GM19438 (cell line): ENCODE results near the gene SERTAD4.
"Not testable (repeated sequence)": the region's sequence is repeated elsewhere in the genome, so short reads cannot be mapped to it uniquely, and the experiment has no call there.

Source experiments
- ATAC-seq: cut with Tn5 transposase; IDR thresholded peaks from one replicate; pipeline ENCODE4 v1.9.1; 2021; ENCODE audit warnings: low read depth; ENCODE audit not compliant: unreplicated experiment

SERTAD4 gene

DNA sequence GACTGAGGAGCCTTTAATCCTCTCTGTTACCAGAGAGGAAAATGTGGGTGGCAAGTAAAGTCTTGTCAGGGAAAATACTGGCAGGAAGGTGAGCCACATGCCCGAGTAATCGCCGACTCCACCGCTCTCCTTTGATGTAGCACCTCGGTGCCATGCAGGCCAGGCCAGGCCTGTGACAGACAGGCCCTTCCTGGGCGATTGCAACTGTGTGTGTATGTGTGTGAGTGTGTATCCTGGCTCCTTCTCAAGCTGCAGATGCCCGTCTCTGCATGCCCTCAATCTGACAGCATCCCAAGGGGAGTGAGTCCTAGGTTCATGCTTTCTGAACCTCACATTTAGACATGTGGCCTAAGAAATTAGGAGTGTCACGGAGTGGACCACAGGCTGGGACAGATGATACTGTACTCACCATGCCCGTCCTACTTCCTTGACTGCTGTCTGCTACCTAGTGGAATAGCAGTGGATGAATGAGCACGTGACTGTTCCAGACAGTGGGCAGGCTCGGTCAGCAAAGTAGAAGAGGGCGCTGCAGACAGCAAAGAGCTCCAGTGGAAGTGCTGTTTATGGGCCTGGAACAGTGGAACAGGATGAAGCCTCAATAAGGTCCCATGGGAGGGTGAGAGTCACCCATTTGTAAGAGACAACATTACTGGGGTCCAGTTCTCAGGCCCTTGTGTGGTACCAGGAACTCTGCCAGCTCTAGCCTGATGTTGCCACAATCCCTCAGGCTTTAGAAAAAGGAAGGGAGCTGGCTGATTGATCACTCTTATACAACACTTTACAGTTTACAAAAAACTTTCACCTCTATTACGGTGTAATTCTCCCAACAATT is 25.3 kb downstream of the SERTAD4 start:
- ATAC-seq, result no peak

DNA sequence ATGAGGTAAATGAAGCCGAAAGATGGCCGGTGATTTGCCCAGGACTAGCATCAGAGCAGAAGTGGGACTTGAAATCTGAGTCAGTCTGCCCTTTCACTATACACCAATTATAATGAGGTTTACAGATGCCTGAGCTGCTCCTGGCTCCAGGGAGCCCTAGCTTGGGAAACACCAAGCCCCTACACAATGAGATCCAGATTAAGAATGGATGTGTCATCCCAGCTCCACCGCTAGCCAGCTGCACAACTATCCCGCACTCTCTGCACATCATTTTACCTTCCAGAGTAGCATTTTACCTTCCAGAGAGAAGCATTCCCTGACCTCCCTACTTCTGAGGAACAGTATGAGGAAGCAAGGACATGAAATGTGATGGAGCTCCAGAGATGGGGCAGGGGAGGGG is 27.0 kb downstream of the SERTAD4 start:
- ATAC-seq, result no peak

DNA sequence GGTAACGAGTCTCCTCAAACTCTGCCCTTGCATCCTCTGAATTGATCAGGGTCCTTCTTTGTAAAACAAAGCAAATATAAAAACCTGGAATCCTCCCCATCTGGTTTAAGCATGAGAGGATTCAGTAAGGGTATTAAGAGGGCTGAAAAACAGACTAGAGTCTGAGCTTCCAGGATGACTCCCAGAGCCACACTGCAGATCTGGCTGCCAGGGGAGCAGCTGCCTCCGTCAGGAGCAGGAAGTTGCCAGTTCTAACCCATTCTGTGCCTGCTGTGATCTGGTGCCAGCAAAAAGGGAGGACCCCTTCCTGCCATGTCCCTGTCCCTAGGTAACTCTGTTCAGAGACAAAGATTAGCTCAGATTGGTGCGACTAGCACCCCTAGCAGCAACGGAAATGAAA is 27.5 kb downstream of the SERTAD4 start:
- no peak for ATAC-seq

DNA sequence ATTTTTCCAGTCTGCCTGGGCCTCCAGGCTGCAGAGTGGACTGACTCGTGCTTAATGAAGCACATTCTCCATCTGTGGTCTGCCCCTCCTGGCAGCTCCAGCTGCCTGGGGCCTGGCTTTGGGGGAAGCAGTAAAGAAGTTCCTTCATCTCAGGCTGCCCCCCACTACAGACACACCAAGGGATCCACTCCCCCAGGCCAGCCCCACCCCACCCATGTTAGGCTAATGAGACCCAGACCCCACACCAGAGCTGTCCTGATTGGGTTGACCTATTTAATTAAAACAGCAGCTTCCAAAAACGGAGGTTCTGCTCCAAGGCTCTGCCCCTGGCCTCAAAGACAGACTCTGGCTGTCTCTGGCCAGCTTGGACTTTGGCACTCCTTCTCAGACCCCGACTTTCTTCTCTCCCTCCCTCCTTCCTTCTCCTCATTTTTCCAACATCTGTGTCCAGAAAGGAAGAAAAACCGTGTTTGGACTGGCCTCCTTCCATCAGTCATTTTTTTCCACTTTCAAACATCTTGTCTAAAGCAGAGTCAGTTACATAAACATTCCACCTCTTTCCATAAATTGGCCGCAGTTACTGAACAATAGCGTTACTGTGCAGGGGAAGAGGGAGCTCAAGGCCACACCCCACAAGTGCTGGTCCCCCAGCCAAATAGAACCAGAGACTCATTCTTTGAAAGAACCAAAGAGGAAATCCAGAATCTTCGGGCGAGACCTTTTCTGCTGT is 29.7 kb downstream of the SERTAD4 start:
- ATAC-seq, result no peak

DNA sequence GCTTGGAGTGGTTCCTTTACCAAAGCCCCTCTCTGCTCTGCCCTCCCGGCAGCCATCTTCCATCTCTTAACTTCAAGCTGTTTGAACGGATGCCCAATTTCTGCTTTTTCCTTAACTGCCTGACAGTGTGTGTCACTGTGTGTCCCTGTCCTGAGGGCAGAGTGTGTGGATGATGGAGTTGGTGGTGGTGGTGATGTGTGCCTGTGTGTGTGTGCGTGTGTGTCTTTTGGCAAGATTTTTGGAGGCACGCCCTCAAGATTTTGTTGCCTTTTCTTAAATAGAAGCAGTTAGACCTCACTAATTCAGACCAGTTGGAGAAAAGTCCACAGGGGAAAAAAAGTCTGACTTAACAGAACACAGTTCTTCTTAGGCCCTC is 30.3 kb downstream of the SERTAD4 start:
- ATAC-seq, result no peak

DNA sequence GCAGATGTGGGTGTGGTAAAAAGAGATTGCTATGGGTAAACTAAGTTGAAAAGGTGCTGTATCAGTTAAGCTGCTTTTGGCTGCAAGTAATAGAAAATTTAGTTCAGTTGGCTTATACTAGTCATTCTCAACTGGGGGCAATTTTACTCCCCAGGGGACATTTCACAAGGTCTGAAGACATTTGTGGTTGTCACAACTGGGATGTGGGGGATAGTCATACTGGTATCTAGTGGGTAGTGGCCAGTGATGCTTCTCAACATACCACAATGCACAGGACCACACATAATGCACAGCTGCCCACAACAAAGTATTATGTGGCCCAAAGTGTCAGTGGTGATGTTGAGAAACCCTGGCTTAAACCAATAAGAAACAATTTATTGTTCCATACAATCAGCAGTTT is 31.4 kb downstream of the SERTAD4 start:
- no peak for ATAC-seq

DNA sequence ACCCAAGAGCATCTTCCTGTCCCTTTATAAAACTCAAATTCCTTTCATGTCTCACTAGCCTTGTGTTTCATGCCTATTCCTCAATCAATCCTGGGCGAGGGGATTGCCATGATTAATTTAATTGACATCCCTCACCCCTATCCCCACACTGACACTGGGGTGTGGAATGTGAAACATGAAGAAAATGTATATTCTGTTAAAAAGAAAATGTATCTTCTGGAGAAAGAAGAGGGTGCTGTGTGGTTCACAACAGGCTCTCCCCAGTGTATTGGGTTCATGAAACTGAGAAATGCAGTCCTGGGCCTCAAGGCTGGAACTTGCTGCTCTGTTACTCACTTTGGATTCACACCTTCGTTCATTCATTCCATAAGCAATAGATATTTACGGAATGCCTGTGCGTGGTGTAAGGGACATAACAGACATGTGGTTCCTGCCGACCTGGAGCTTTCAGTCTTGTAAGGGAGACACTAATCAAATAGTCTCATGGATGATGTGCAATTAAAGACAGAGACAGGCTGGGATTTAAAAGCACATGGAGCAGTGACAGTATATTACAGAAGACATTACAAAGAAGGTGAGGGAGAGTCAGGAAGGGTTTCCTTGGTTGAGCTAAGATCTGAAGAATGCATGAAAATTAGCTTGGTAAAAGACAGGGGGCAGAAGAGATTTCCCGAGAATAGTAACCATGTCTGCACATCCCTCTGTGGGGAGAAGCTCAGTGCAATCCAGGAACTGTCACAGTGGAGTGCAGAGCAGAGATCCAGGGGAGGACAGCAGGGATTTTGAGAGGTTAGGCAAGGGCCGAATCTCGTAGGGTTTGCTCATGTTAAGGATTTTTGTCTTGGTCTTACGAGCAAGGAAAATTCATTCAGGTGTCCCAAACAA is 32.1 kb downstream of the SERTAD4 start:
- ATAC-seq, result no peak

DNA sequence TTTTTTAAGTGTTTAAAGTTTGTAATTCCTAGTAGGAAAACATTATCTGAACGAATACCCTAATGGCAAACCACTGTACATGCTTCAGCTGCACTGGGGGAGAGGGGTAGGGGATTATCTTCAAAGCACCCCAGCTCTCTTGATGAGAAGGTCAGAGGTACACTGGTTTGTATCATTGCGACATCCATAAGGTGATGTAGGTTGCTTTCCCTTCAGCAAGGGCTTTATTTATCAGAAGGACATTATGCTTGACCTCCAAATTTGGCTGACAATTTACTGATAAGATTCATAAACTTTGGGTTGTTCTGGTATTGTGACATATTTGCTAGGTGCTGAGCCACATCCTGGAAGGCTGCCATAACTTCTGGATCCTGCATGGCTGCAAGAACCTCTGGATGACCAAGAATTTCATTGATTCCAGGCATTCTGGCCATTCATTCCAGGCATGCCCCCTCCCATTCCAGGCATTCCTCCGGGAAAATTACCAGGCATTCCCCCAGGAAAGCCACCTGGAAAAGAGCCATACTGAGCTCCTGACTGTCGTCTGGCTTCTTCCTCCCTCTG is 32.9 kb downstream of the SERTAD4 start:
- not testable (repeated sequence) for ATAC-seq

DNA sequence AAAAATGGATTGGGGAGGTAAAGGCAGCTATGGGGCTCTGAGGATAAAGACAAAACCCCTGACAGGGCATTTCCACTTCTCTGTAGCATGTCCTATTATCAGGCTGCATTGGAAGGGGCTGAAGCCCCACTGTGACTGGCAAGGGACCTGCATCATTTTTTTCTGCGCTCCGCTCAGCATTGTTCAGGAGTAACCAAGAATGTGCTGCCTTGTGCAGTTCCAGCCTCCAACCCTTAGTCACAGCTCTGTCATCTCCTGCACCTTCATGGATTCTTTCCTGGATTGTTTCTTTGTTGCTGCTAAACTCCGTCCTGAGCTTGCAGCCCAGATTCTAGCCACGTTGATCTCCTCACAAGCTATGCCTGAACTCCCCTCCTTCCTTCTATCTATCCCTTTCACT is 37.4 kb downstream of the SERTAD4 start:
- ATAC-seq, result no peak

DNA sequence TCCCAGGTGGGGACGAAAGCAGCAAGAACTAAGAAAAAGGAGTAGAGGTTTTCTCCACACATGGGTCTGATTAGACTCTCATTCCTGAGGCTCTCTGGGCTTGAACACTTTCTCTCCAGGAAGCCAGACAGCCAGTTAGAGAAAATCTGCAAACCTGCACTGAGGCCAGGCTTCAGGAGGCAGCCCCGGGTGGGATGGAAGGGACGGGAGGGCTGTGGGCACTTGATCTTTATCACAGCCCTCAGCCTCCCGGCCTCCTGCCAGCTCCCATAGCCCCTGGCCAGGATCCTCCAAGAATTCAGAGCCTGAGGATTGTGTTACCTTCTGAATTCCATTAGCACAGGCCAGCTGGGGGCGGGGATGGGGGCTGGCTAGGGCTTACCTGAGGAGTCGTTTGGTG is 40.1 kb downstream of the SERTAD4 start:
- ATAC-seq, result no peak

DNA sequence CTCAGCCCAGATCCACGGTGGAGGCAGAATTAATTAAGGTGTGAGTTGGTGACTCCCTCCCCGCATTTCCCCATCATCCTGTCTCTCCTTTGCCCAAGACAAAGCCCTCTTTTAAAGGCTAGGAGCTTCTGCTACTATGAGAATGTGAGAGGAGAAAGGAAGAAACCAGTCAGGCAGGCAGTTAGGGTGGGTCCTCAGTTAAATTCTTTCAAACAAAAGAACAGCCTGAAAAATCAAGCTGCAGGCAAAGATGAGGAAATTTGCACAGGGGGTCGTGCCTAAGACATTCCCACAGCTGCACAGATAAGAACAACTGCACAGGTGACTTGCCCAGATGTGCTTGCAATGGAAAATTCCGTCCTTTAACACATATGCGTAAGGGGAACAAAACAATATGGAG is 47.6 kb downstream of the SERTAD4 start:
- ATAC-seq, result no peak

DNA sequence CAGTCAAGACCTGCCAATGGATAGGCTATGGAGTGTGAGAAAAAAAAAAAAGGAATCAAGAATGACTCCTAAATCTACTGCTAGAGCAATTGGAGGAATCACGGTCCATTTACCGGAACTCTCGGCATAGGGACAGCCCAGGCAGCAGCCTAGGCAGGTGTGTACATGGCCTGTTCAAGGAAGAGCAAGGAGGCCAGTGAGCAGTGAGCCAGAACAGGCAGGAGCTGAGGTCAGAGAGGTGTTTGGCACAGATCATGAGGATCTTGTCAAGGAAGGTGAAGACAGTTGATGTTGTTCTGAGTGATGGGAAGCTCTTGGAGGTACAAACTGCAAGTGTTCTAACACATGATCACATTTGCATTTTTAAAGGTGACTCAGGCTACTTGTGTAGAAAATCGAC is 55.5 kb downstream of the SERTAD4 start:
- no peak for ATAC-seq

DNA sequence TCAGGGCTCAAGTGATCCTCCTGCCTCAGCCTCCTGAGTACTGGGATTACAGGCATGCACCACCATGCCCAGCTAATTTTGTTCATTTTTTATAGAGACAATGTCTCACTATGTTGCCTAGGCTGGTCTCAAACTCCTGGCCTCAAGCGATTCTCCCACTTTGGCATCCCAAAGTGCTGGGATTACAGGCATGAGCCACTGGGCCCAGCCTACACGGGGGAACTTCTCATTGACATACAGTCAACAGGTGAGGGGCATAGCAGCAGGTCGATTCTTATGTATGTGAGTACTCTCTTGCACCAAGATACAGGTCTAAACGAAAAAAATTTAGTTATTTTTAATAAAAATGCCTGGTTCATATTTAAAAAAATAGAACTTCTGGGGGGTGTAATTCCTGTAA is 56.7 kb downstream of the SERTAD4 start:
- no peak for ATAC-seq

DNA sequence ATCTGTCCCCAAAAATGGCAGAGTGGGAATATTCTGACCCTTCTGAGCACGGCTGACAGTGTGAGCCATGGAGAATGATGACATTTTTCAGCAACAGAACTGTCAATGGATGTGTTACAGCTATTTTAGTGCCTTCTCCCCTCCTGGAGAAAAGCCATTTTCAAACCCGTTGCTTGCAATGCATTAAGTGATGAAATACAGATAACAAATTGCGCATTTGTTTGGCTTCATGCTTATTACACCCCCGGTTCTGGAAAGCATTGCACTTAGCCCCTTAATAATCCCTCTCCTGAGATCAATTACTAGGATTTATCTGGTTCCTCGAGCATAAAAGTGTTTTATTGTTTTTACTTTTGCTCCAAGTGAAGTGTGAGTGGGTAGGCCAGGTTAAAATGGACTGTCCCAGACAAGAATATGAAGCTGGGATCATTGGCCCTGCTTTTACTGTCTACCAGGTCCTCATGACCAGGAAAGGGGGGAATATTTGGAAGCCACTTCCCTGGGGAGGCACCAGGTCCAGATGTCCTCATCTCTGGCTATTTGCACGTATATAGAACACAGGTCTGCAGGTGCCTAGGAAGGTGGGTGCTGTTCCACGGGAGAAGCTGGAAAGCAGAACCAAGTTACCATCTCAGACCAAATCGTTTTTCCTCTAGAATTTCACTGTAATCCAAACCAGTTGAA is 58.6 kb downstream of the SERTAD4 start:
- ATAC-seq, result no peak

DNA sequence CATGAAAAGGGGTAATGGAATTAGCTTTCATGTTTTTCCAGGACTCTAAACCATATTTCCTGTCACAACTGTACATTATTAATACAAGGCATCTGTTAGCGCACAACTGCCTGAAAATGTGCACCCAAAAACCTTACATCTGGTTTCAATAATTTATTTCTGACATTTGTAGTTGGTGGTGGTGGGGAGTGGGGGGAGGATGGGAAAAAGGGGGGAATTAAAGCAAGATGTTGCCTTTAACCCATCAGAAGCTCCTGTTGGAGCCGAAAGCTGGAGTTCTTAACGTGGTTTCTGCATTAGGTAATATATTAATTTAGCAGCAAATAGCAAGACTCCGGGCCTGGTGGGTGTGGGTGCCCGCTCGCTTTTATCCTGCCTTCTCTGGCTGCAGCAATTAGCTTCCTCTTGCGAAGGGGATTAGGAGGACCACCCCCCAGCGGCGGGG is 59.2 kb downstream of the SERTAD4 start:
- ATAC-seq, result no peak

DNA sequence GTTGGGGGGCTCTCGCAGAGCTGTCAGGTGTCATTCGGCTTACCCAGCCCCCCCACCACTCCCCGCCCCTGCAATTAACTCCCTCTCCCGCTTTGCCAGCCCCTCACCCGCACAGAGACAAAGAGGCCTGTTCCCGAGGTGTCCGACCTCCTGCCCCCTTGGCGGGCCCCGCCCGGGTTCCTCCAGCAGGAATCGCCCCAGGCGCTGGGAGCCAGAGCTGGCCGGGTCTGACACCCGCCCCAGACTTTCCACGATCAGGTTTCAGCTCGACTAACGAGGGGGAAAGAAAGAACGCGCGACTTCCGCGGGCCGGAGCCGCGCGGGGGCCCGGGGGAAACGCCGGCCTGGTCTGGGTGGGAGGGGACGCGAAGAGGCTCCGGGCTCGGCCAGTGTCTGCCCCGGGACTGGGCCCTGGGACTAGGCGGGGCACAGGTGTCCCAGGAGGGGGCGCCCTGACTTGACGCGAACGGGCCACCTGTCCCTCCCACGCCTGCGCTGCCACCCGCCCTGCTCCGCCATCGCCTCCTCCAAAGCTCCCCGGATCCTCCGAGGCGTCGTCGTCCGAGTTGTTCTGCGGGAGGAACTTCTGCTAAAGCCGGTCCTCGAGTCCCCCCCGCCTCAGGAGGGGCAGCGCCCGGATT is 59.8 kb downstream of the SERTAD4 start:
- no peak for ATAC-seq

DNA sequence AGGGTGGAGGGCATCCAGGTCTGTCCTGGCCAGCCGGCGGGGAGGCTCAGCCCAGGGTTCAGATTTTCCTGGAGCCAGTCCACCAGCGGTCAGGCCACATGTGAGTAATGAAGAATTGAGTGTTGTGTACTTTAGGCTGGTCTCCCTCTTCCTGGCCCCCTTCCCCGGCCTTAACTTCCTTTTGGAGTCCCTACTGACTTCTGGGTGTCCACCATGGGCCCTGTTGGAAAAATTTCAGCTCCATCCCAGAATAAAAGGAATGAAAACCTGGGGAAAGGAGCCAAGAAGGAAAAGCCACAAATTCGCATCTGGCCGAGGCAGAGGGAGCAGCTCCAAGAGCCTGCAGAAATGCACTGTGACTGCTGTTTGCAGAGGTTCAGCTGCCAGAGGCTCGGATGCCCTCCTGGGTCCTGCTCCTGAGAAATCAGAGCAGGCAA is 60.6 kb downstream of the SERTAD4 start:
- no peak for ATAC-seq

DNA sequence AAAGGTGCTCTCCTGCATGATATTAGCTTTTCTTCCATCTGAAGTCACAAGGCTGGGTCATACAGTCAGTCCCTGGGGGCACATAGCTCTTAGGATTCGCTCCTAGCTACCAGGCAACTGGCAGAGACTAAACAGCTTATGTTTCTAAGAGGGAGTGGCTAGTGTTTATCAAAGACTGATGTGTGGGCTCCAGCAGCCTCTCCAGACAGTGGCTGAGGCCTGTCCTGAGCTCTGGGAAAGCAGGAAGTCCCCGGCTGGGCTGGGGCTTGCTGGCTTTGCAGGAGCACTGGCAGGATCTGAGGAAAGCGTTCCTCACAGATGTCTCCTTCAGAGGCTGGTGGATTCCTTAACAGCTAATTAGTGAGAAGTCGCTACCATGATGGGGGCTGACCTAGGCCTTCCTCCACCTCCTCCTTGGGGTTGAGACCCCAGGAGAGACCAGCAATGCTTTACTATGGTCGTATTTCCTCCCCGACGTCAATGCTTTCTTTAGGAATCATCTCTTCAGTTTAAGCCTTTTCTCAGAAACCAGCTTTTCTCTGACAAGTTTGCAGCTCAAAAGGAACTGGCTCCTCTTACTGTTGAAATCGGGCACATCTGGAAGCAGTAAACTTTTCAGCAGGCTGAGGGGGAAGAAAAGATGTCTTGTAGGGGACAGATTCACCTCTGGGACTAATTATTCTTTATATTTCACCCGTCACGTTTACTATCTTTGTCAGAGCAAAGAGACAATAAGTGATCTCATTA is 62.6 kb downstream of the SERTAD4 start:
- ATAC-seq, result no peak
